WTC11 (cell line): Measurements from ENCODE around the gene APMAP. TPM values are rescaled to one million over a fixed set of nuclear protein-coding genes. Genes with fewer than 3 reads are reported as not detected.

Experiments used
- ATAC-seq: fragments of 200-7000 bp; cut with Tn5 transposase; 2 replicates; pipeline ENCODE4 v1.10.0; 2021; ENCODE audit warnings: mild to moderate bottlenecking, moderate library complexity
- CTCF ChIA-PET: fragments of 300-600 bp; sonication (Branson Sonifier 250); formaldehyde crosslinking; loops from one replicate; lab custom pipeline; 2021; ENCODE audit warnings: antibody characterized with exemption; lab: Charles Lee
- POLR2A ChIA-PET: fragments of 350-600 bp; sonication (Branson Sonifier 250); formaldehyde crosslinking; loops from one replicate; lab custom pipeline; 2021; ENCODE audit warnings: antibody characterized with exemption; lab: Charles Lee
- DNase-seq: peaks from one replicate; pipeline ENCODE4 v3.0.0; 2021; ENCODE audit warnings: low spot score
- H3K27ac Mint-ChIP-seq: 2 replicates; pipeline ENCODE4 v1.8.0; 2021; ENCODE audit warnings: mixed read lengths
- H3K27me3 Mint-ChIP-seq: 2 replicates; pipeline ENCODE4 v1.8.0; 2021; ENCODE audit warnings: low read depth, mild to moderate bottlenecking, moderate library complexity, mixed read lengths
- H3K36me3 Mint-ChIP-seq: 2 replicates; pipeline ENCODE4 v1.8.0; 2021; ENCODE audit warnings: mixed read lengths
- H3K4me1 Mint-ChIP-seq: 2 replicates; pipeline ENCODE4 v1.8.0; 2022; ENCODE audit warnings: mixed read lengths
- H3K4me3 Mint-ChIP-seq: 2 replicates; pipeline ENCODE4 v1.8.0; 2021; ENCODE audit warnings: mild to moderate bottlenecking, moderate library complexity, mixed read lengths
- H3K9me3 Mint-ChIP-seq: 2 replicates; pipeline ENCODE4 v1.8.0; 2021; ENCODE audit warnings: mixed read lengths
- ATF1 ChIP-seq: sonication (generic); formaldehyde crosslinking; IDR thresholded peaks from 2 replicates; pipeline ENCODE4 v1.8.1; 2023; ENCODE audit warnings: mild to moderate bottlenecking, moderate library complexity, missing genetic modification reagents
- CBFB ChIP-seq: sonication (generic); formaldehyde crosslinking; IDR thresholded peaks from 2 replicates; pipeline ENCODE4 v1.8.1; 2022; ENCODE audit warnings: mild to moderate bottlenecking, low read depth, missing genetic modification reagents
- CREM ChIP-seq: sonication (generic); formaldehyde crosslinking; IDR thresholded peaks from 2 replicates; pipeline ENCODE4 v1.8.1; 2022; ENCODE audit warnings: mild to moderate bottlenecking, missing genetic modification reagents, moderate library complexity
- FOXP1 ChIP-seq: sonication (generic); formaldehyde crosslinking; IDR thresholded peaks from 2 replicates; pipeline ENCODE4 v1.8.0; 2022; ENCODE audit warnings: missing genetic modification reagents, mild to moderate bottlenecking, moderate library complexity, borderline replicate concordance
- KAT7 ChIP-seq: sonication (generic); formaldehyde crosslinking; IDR thresholded peaks from 2 replicates; pipeline ENCODE4 v1.8.1; 2023; ENCODE audit warnings: missing genetic modification reagents, mild to moderate bottlenecking, borderline replicate concordance
- NFATC4 ChIP-seq: fragments of 250-450 bp; sonication (Bioruptor Pico); IDR thresholded peaks from 2 replicates; pipeline ENCODE4 v1.9.0; 2021; ENCODE audit warnings: mild to moderate bottlenecking
- NFE2L1 ChIP-seq: sonication (generic); formaldehyde crosslinking; IDR thresholded peaks from 2 replicates; pipeline ENCODE4 v1.8.1; 2023; ENCODE audit warnings: missing genetic modification reagents
- OVOL2 ChIP-seq: fragments of 250-450 bp; sonication (Bioruptor Pico); IDR thresholded peaks from 2 replicates; pipeline ENCODE4 v1.9.0; 2021; ENCODE audit warnings: mild to moderate bottlenecking, borderline replicate concordance
- PRRX2 ChIP-seq: fragments of 250-450 bp; sonication (Bioruptor Pico); IDR thresholded peaks from 2 replicates; pipeline ENCODE4 v1.8.0; 2021; ENCODE audit warnings: mild to moderate bottlenecking
- RORB ChIP-seq: fragments of 250-450 bp; sonication (Bioruptor Pico); IDR thresholded peaks from 2 replicates; pipeline ENCODE4 v1.9.0; 2021; ENCODE audit warnings: mild to moderate bottlenecking
- TP53 ChIP-seq: sonication (generic); formaldehyde crosslinking; IDR thresholded peaks from 2 replicates; pipeline ENCODE4 v1.8.1; 2023; ENCODE audit warnings: mild to moderate bottlenecking, missing genetic modification reagents
- ZNF232 ChIP-seq: sonication (generic); formaldehyde crosslinking; IDR thresholded peaks from 2 replicates; pipeline ENCODE4 v1.8.0; 2022; ENCODE audit warnings: mild to moderate bottlenecking, missing genetic modification reagents
- ZNF263 ChIP-seq: sonication (generic); formaldehyde crosslinking; IDR thresholded peaks from 2 replicates; pipeline ENCODE4 v1.8.1; 2022; ENCODE audit warnings: low read depth, mild to moderate bottlenecking, moderate library complexity, missing genetic modification reagents
- ZNF317 ChIP-seq: sonication (generic); formaldehyde crosslinking; IDR thresholded peaks from 2 replicates; pipeline ENCODE4 v1.8.1; 2023; ENCODE audit warnings: low read depth, mild to moderate bottlenecking, moderate library complexity, missing genetic modification reagents, borderline replicate concordance
- total RNA-seq: library from RNA; stranded (reverse); gene quantifications from 3 replicates; pipeline ENCODE4 v1.2.3, GENCODE V29; 2021
- TF ChIP-seq, protein P1 (sequence below): fragments of 250-450 bp; sonication (Bioruptor Pico); IDR thresholded peaks from 2 replicates; pipeline ENCODE4 v1.9.0; 2021; ENCODE audit warnings: mild to moderate bottlenecking, borderline replicate concordance
- TF ChIP-seq, protein P2 (sequence below): fragments of 250-450 bp; sonication (Bioruptor Pico); IDR thresholded peaks from 2 replicates; pipeline ENCODE4 v1.9.0; 2021; ENCODE audit warnings: mild to moderate bottlenecking
- TF ChIP-seq, protein P3 (sequence below): fragments of 250-450 bp; sonication (Bioruptor Pico); conservative IDR thresholded peaks from 2 replicates; pipeline ENCODE4 v1.9.0; 2021; ENCODE audit warnings: mild to moderate bottlenecking
- TF ChIP-seq, protein P4 (sequence below): fragments of 200-600 bp; IDR thresholded peaks from 2 replicates; pipeline ENCODE4 v1.8.0; 2022; ENCODE audit warnings: antibody characterized with exemption
- TF ChIP-seq, protein P5 (sequence below): sonication (generic); formaldehyde crosslinking; IDR thresholded peaks from 2 replicates; pipeline ENCODE4 v1.8.0; 2023; ENCODE audit warnings: missing genetic modification reagents, mild to moderate bottlenecking, borderline replicate concordance

APMAP gene
- total RNA-seq, 1 experiment from 2014 or later: 55.3 TPM

DNA sequence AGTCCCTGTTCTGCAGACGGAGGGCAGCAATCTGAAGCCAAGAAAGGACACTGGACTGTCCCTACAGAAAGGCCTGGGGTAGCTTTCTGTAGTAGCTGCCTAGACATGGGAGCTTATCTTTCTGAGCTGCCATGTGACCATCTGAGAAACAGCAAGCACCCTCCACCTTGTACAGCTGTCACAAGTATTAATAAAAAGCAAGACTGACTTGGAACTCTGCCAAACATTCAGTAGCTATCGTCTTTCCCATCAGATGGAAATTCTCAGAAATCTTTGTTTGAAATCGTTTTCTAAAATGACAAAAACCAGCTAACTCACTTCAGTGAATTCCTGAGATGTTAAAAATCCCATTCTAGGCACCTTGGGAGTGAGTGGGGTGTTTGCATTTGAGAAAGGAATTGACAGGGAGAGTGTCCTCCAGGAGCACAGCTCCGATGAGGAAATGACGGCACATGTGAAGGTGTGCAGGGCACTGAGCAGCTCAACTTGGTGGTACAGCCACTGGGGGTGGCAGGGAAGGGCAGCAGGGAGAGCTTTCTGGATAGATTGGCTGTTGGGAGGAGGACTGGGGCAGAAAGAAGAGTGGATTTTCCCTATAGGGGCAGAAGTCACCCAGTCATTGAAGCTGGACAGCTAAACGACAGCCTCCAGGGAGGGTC is 40.8 kb upstream of the APMAP start (continued):
- TF ChIP-seq, protein P1, sequence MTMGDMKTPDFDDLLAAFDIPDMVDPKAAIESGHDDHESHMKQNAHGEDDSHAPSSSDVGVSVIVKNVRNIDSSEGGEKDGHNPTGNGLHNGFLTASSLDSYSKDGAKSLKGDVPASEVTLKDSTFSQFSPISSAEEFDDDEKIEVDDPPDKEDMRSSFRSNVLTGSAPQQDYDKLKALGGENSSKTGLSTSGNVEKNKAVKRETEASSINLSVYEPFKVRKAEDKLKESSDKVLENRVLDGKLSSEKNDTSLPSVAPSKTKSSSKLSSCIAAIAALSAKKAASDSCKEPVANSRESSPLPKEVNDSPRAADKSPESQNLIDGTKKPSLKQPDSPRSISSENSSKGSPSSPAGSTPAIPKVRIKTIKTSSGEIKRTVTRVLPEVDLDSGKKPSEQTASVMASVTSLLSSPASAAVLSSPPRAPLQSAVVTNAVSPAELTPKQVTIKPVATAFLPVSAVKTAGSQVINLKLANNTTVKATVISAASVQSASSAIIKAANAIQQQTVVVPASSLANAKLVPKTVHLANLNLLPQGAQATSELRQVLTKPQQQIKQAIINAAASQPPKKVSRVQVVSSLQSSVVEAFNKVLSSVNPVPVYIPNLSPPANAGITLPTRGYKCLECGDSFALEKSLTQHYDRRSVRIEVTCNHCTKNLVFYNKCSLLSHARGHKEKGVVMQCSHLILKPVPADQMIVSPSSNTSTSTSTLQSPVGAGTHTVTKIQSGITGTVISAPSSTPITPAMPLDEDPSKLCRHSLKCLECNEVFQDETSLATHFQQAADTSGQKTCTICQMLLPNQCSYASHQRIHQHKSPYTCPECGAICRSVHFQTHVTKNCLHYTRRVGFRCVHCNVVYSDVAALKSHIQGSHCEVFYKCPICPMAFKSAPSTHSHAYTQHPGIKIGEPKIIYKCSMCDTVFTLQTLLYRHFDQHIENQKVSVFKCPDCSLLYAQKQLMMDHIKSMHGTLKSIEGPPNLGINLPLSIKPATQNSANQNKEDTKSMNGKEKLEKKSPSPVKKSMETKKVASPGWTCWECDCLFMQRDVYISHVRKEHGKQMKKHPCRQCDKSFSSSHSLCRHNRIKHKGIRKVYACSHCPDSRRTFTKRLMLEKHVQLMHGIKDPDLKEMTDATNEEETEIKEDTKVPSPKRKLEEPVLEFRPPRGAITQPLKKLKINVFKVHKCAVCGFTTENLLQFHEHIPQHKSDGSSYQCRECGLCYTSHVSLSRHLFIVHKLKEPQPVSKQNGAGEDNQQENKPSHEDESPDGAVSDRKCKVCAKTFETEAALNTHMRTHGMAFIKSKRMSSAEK (CRISPR knock-in tag): no peak
- TF ChIP-seq, protein P2, sequence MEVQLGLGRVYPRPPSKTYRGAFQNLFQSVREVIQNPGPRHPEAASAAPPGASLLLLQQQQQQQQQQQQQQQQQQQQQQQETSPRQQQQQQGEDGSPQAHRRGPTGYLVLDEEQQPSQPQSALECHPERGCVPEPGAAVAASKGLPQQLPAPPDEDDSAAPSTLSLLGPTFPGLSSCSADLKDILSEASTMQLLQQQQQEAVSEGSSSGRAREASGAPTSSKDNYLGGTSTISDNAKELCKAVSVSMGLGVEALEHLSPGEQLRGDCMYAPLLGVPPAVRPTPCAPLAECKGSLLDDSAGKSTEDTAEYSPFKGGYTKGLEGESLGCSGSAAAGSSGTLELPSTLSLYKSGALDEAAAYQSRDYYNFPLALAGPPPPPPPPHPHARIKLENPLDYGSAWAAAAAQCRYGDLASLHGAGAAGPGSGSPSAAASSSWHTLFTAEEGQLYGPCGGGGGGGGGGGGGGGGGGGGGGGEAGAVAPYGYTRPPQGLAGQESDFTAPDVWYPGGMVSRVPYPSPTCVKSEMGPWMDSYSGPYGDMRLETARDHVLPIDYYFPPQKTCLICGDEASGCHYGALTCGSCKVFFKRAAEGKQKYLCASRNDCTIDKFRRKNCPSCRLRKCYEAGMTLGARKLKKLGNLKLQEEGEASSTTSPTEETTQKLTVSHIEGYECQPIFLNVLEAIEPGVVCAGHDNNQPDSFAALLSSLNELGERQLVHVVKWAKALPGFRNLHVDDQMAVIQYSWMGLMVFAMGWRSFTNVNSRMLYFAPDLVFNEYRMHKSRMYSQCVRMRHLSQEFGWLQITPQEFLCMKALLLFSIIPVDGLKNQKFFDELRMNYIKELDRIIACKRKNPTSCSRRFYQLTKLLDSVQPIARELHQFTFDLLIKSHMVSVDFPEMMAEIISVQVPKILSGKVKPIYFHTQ (CRISPR knock-in tag): no peak
- no peak for TF ChIP-seq KAT7 (CRISPR knock-in tag)
- TF ChIP-seq TP53: no peak
- TF ChIP-seq, protein P3, sequence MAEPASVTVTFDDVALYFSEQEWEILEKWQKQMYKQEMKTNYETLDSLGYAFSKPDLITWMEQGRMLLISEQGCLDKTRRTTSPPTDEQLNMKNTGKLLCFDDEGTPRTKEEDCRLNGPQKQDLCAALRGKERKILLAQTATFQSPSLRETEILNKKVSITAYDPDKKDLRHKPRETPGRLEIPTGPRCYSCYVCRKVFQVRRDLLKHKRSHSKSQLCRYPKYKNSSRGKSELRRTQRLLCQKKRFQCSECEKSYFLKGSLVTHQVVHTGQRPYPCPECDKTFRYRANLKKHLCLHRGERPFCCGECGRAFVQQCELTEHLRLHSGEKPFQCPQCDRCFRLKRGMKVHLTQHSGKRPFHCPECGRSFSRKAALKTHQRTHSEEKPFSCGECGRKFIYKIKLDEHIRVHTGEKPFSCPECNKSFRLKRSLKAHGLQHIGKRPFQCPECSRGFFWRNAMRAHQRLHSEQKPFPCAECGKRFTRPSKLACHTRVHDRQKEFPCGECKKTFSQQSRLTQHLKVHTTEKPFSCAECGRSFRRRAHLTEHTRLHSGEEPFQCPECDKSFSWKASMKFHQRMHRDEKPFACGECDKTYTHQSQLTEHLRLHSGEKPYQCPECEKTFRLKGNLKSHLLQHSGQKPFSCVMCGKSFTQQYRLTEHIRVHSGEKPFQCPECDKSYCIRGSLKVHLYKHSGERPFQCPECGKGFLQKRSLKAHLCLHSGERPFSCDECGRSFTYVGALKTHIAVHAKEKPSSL (CRISPR knock-in tag): no peak
- TF ChIP-seq, protein P4, sequence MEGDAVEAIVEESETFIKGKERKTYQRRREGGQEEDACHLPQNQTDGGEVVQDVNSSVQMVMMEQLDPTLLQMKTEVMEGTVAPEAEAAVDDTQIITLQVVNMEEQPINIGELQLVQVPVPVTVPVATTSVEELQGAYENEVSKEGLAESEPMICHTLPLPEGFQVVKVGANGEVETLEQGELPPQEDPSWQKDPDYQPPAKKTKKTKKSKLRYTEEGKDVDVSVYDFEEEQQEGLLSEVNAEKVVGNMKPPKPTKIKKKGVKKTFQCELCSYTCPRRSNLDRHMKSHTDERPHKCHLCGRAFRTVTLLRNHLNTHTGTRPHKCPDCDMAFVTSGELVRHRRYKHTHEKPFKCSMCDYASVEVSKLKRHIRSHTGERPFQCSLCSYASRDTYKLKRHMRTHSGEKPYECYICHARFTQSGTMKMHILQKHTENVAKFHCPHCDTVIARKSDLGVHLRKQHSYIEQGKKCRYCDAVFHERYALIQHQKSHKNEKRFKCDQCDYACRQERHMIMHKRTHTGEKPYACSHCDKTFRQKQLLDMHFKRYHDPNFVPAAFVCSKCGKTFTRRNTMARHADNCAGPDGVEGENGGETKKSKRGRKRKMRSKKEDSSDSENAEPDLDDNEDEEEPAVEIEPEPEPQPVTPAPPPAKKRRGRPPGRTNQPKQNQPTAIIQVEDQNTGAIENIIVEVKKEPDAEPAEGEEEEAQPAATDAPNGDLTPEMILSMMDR: no peak
- TF ChIP-seq NFE2L1 (CRISPR knock-in tag): no peak
- no peak for TF ChIP-seq RORB (CRISPR knock-in tag)

DNA sequence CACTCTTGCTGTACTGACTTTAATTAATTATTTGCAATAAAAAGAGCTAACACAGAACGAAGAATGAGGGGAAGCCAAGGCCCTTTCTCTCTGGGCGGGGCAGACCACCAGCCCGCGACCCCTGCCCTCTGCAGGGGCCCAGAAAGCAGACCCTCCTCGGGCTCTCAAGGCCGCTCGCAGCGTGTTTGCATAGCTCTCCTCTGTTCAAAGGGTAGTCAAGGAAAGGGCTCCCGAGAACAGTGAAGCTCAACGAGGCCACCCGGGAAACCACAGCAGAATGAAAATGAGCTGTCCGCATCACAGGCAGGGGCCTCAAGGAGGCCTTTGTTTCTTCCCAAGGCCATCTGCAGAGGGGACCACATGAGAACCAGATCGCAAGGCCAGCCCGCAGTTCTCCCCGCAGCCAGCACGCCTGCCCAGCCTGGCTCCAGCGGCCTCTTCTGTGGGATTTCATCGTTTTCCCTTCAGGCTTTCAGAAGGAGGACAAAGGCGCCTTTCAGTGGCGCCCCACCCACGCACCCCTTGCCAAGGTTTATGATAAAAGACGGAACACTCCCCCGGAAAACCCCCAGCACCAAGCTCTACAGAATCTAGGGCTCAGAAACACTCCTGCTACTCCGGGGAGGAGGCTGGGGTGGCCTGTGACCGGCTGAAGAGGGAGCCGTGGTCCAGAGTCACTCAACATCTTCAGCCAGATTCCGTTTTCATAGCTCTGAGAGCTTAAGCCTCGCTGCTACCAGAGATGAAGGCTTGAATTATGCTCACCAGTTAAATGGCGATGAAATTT is 40.1 kb upstream of the APMAP start:
- peak; percentile 85 for ATAC-seq
- H3K9me3 Mint-ChIP-seq: no peaks in the 10 kb centered on the region
- ChIA-PET CTCF (interaction anchor here (0.9 to 2.0 kb wide), 10 partner anchors 8 to 214 kb away, joined by 3 to 6 read pairs (median 5); no protein-coding TSS in a partner anchor), POLR2A (no interaction called here)
- no peak overlapping the region for H3K27ac Mint-ChIP-seq
- H3K4me1 Mint-ChIP-seq: peaks cover 11% of the 10 kb centered on the region
- no peaks in the 10 kb centered on the region; the same call in 1 of the 2 replicates for H3K36me3 Mint-ChIP-seq
- peaks cover 10% of the 10 kb centered on the region for H3K27me3 Mint-ChIP-seq
- peak; percentile 23 for DNase-seq
- no peak overlapping the region for H3K4me3 Mint-ChIP-seq
- TF ChIP-seq FOXP1 (CRISPR knock-in tag) (no peak), ZNF317 (CRISPR knock-in tag) (no peak), ATF1 (CRISPR knock-in tag) (no peak), CREM (no peak), ZNF232 (no peak), NFATC4 (no peak), ZNF263 (CRISPR knock-in tag) (no peak), PRRX2 (CRISPR knock-in tag) (no peak), CBFB (no peak), NFE2L1 (CRISPR knock-in tag) (no peak), OVOL2 (CRISPR knock-in tag) (no peak)
- TF ChIP-seq, protein P5, sequence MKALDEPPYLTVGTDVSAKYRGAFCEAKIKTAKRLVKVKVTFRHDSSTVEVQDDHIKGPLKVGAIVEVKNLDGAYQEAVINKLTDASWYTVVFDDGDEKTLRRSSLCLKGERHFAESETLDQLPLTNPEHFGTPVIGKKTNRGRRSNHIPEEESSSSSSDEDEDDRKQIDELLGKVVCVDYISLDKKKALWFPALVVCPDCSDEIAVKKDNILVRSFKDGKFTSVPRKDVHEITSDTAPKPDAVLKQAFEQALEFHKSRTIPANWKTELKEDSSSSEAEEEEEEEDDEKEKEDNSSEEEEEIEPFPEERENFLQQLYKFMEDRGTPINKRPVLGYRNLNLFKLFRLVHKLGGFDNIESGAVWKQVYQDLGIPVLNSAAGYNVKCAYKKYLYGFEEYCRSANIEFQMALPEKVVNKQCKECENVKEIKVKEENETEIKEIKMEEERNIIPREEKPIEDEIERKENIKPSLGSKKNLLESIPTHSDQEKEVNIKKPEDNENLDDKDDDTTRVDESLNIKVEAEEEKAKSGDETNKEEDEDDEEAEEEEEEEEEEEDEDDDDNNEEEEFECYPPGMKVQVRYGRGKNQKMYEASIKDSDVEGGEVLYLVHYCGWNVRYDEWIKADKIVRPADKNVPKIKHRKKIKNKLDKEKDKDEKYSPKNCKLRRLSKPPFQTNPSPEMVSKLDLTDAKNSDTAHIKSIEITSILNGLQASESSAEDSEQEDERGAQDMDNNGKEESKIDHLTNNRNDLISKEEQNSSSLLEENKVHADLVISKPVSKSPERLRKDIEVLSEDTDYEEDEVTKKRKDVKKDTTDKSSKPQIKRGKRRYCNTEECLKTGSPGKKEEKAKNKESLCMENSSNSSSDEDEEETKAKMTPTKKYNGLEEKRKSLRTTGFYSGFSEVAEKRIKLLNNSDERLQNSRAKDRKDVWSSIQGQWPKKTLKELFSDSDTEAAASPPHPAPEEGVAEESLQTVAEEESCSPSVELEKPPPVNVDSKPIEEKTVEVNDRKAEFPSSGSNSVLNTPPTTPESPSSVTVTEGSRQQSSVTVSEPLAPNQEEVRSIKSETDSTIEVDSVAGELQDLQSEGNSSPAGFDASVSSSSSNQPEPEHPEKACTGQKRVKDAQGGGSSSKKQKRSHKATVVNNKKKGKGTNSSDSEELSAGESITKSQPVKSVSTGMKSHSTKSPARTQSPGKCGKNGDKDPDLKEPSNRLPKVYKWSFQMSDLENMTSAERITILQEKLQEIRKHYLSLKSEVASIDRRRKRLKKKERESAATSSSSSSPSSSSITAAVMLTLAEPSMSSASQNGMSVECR (CRISPR knock-in tag): no peak
